Hepatic stellate cell (primary cell): ENCODE data around the gene NDE1.

Source experiments
- DNase-seq: peaks from one replicate; pipeline ENCODE4 v3.0.0; 2011; ENCODE audit warnings: low spot score

The NDE1 gene

DNA sequence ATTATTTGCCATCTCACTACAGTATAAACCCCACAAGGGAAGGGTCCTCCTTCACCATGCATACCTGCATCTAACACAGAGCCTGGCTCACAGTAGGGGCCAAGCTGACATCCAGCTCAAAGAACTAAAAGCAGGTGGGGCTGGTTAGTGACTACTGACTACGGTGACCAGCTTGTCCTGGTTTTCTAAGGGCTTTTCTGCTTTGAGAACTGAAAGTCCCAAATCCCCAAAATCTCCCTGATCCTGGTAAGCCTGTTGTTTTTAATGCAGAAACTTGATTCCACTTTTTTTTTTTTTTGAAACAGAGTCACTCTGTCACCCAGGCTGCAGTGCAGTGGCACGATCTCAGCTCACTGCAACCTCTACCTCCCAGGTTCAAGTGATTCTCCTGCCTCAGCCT is 89.4 kb downstream of the NDE1 start:
- DNase-seq: no peak

DNA sequence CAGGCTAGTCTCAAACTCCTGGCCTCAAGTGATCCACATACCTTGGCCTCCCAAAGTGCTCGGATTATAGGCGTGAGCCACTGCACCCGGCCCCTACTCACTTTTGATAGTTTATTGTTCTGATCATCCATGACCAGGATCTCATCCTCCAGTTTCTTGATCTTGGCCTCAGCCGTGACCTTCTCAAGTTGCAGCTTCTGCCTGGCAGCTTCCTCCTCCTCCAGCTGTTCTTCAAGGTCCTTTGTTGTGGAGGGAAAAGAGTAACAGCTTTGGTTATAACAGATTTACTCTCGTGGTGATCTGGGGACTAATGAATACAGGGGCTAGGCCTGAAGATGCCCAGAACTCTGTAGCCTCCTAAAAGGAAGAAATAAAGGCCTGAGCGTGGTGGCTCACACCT is 89.9 kb downstream of the NDE1 start:
- no peak for DNase-seq

DNA sequence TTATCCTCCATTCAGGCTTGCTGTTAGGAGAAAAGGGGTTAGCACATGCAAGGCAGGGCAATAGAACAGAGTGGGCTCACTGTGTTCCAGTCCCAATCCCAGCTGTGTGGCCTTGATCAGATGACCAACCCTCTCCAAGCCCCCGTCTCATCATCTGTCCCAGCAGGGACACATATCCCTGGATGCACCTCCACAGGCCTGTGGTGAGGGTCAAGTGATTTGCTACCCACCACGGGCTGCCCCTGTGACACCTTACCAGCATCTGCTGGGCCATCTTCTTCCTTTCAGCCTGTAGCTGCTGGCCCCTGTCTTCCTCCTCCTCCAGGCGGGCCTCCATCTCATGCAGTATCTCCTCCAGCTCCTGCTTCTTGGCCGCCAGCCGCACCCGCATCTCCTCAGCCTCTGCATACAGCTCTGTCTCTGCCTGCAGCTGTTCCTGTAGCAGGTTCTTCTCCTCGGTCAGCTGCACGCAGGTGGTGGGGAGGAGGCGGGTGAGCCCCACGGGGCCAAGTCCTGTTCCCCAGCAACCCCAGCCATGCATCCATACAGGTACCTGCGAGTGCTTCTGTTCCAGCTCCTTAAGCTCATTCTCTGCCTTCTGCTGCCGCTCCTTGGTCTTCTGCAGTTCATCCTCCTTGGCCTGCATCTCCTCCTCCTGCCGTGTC is 91.3 kb downstream of the NDE1 start:
- no peak for DNase-seq

DNA sequence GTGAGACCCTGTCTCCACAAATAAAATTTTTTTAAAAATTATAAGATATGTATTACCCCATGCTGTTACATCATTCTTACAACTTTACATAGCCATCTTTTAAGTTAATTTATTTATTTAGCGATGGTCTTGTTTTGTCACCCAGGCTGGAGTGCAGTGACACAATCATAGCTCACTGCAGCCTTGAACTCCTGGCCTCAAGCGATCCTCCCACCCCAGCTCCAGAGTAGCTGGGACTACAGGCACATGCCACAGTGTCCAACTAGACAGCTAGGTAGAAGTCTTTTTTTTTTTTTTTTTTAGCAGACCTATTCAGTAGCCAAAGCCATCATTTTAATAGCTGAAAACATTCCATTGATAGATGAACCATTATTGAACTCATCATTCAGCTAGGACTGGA is 92.7 kb downstream of the NDE1 start:
- no peak for DNase-seq

DNA sequence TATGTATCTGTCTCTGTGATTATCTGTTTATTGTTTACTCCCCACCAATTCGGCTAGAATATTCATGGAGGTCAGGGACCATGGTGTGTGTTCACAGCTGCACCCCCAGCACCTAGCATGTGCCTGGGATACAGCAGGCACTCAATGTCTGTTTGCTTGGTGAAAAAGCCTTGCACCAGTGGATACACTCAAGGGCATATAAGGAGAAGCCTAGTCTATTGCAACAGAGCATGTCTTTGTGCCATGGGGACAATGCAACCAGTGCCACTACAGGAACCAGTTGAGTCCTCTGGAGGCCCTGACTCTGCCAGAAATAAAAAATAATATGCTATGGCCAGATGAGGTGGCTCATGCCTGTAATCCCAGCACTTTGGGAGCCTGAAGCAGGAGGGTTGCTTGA is 93.6 kb downstream of the NDE1 start:
- DNase-seq: no peak

DNA sequence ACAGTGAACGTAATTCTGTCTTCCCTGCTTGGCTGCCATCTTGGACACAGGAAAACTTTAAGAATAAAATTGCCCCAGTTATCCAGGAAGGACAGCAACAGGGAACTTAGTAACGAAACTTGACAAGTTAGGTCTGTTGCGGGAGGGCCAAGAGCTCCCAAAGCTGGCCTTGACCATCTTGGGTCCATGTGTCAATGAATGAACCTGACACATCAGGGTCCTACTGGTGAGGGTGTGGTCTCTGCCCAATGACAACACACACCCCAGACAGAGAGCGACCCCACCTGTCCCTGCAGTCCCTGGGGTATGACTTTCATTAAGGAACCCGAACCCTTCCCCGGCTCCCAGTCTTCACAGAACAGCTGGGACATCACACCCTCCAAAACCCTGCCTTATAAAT is 96.3 kb downstream of the NDE1 start:
- no peak for DNase-seq

DNA sequence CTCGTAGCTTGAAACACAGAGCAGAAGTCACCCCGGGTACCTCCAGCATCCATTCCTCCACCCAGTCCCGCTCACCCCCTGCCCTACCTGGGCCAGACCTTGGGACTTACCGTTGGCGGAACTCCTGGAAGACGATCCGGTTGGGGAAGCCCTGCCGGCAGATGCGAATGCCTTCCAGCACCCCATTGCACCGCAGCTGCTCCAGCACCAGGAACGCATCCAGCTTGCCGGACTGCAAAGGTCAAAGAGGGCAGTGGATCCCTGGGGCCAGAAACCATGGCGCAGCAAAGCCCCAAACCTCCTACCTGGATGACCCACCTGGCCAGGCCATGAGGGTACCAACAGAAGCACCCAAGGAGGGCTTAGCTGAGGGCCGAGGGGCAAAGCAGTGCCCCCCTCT is 97.9 kb downstream of the NDE1 start:
- DNase-seq: no peak

DNA sequence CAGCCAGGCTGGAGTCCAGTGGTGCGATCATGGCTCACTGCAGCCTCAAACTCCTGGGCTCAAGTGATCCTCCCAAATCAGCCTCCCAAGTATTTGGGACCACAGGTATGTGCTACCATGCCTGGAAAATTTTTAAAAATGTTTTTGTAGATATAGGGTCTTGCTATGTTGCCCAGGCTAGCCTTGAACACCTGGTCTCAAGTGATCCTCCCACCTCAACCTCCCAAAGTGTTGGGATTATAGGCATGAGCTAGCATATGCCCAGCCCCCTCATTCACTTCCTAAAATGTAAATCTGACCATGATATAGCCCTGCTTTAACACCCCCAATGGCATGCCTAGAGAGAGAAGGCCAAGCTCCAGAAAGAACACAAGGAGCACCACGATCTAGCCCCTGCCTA is 98.6 kb downstream of the NDE1 start:
- DNase-seq: no peak

DNA sequence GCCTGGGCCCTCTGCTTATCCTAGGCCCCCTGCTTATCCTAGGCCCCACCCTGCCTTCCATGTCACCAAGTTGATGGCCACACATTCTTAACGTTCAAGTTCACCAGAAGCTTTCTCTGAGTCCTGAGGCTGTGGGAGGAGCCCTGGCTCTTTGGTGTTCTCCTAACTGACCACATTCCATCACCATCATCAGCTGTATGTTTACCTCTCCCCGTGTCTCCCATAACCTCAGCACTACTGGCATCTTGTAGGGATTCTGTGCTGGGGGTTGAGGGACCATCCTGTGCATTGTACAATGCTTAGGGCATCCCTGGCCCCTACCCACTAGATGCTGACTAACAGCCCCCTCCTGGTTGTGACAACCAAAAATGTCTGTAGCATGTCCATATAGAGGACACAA is 99.3 kb downstream of the NDE1 start:
- no peak for DNase-seq

DNA sequence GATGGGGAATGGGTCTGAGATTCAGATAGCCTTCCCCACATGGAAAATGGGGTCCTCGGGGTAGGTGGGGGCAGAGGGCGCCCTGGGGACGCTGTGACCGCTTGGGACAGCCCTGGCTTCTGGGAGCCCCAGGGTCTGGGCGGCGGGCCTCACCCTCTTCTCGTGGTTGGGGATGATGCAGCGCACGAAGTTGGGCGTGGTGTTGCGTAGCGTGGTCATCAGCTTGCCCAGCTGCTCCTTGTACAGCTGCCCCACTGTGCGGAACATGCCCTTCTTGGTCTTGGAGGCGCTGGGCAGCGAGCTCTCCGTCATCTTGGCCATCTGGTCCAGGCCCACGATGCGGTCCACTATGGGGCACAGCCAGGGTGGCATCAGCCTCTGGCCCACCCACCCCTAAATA is 99.9 kb downstream of the NDE1 start:
- DNase-seq: no peak

DNA sequence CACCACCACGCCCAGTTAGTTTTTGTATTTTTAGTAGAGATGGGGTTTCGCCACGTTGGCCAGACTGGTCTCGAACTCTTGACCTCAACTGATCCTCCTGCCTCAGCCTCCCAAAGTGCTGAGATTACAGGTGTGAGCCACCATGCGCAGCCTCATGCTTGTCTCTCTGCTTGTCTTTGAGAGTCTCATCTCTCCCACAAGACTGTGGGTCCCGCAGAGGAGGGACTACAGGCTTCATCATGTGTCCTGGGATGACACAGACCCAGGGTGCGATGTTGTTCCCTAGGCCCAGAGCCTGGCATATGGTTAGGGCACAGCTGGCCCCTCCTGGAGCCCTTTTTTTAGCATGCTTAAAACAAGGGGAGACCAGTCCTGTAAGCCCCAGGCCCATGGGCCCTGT is 101.9 kb downstream of the NDE1 start:
- no peak for DNase-seq

DNA sequence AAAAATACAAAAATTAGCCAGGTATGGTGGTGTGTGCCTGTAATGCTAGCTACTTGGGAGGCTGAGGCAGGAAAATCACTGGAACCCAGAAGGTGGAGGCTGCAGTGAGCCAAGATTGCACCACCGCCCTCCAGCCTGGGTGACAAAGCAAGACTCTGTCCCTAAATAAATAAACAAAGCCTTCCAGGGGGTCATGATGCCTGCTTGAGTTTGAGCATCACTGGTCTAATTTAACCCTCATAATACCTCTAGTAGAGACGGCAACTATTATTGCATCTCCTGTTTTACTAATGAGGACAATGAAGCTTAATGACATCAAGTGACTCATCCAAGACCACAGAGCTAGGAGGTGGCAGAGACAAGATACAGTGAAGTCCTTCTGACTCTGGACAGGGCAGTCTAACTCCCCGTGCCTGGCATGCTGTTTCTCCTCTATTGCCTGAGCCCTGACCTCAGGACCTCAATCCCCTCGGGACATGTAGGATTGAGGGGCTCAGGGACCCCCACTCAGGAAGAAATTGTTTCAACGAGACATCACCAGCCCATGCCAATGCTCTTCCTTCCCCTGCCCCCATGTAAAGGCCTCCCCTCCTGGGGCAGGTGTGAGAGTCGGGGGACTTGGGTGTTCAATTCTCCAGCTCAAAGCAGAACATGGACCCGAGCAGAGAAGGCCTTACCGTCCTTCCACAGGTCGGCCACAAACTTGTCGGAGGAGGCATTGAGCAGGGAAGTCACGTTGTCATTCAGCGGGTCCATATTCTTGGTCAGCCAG is 102.9 kb downstream of the NDE1 start:
- DNase-seq: no peak

DNA sequence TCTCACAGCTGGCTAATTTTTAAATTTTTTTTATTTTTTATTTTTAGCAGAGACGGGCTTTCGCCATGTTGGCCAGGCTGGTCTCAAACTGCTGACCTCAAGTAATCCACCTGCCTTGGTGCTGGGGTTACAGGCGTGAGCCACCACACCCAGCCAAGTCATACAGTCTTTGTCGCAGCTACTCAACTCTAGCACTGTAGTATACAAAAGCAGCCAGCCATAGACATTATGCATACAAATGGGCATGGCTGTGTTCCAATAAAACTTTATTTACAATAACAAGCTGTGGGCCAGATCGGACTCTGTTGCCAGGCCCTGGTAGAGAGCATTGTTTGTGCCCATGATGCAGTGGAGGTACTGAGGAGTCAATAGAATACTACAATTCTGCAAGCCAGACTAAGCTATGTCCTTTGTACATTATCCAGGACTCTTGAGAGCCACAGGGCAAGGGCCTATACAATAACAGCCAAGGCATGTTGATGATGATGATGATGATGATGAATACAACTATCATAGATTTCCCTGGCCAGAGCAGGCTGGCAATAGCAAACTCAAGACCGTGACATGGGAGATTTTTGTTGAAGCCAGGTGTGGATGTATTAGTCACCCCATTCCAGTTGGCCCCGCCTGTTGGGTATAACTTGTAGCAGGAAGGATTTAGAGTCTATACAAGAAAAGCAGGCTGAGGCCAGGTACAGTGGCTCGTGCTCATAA is 104.9 kb downstream of the NDE1 start:
- DNase-seq: no peak

DNA sequence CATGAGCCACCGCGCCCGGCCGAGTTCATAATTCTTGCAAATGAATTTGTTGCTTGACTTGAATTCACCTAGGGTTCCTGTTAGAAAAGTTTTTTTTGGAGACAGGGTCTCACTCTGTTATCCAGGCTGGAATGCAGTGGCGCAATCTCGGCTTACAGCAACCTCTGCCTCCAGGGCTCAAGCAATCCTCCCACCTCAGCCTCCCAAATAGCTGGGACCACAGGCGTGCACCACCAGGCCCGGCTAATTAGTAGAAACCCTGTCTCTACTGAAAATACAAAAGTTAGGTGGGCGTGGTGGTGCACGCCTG is 107.0 kb downstream of the NDE1 start:
- DNase-seq: no peak

DNA sequence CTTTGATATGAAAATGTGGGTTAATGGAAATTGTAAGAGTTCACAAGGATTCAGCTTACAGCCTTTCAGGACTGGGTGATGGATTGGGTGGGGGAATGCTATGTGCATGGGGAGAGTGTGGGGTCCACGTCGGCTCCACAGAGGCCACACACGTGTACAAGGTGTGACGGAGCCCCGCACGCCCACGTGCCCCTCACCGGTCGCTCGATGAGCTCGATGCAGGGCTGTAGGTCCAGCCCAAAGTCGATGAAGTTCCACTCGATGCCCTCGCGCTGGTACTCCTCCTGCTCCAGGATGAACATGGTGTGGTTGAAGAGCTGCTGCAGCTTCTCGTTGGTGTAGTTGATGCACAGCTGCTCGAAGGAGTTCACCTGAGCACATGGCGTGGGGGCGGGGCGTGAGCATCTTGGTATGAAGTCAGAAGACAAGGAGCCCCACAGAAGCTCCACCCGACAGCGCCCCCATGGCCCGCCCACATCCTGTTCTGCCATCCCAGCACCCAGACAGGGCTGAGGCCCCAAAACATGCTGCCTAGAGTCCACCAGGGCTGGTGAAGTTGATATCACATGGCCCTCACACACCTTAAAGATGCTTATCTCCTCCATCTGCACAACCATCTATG is 107.7 kb downstream of the NDE1 start:
- no peak for DNase-seq

DNA sequence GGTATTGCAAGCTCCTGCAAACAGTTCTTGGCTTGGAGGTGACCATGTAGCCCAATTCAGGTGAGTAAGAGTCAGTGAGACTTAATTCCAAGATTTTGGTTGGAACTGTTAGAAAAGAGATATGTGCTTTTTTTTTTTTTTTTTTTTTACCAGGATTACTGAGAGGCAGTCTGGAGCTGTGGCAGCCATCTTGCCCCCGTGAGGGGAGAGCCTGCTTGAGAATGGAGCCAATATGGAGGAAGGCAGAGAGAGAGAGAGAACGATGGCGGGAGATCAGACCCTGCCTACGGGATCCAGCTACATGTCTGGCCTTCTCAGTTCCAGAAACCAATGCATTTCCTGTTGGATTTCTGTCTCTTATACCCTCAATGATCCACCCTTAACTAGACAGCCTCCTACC is 109.0 kb downstream of the NDE1 start:
- no peak for DNase-seq

DNA sequence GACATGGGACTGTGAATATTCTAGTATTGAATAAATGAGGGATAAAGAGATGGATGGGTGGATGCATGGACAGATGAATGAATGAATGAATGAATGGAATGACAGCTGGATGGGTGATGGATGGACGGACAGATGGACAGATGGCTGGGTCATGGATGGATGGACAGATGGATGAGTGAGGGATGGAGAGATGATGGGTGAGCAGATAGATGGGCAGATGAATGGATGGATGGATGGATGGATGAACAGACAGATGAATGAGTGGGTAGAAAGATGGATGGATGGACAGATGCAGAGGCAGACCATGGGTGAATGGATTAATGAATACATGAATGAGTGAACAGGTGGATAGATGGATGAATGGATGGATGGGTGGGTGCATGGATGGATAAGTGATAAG is 110.1 kb downstream of the NDE1 start:
- no peak for DNase-seq

DNA sequence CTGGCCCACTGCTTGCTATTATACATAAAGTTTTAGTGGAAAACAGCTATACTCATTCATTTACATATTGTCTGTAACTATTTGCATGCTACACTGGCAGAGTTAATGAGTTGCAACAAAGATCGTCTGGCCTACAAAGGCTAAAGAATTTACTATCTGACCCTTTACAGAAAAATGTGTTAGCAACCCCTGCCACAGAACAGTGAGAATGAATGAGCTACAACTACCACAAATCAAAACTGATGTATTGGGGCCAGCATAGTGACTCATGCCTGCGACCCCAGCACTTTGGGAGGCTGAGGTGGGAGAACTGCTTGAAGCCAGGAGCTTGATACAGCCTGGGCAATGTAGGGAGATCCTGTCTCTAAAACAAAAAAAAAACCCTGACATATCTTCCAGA is 114.1 kb downstream of the NDE1 start:
- no peak for DNase-seq

DNA sequence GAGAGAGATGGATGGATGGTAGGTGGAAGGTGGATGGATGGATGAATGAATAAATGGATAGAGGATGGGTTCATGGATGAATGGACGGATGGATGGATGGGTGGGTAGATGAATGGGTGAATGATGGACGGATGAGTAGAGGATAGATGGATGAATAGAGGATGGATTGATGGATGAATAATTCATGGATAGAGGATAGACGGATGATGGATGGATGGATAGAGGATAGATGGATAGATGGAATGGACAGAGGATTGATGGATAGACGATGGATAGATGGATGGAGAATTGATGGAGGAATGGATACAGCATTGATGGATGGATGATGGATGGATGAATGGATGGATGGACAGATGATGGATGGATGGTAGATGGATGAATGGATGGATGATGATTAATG is 115.1 kb downstream of the NDE1 start:
- no peak for DNase-seq

DNA sequence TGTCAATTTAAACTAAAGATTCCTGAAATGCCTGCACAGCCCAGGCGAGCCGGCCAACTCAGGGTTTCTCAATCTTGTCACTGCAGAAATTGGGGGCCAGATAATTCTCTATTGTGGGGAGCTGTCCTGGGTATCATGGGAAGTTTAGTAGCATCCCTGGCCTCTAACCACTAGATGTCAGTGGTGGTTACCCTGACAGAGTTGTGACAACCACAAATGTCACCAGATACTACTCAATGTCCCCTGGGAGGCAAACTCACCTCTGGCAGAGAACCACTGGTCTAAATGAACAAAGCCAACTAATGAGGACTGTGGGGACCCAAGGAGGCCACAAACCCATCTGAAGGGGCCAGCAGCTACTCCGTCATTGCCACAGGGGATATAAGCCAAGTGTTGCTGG is 115.8 kb downstream of the NDE1 start:
- peak; percentile 49 for DNase-seq

DNA sequence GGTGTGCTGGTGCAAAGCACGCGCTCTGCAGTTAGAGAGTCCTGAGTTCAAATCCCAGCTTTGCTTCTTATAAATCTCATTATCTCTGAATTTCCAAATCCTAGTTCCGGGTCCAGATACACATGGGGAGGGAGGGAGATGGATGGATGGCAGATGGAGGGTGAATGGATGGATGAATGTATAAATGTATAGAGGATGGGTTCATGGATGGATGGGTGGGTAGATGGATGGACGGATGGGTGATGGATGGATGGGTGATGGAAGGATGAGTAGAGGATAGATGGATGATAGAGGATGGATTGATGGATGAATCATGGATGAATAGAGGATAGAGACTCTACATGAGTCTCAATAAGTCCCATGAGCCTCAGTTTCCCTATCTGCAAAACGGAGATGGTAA is 116.9 kb downstream of the NDE1 start:
- DNase-seq: no peak

DNA sequence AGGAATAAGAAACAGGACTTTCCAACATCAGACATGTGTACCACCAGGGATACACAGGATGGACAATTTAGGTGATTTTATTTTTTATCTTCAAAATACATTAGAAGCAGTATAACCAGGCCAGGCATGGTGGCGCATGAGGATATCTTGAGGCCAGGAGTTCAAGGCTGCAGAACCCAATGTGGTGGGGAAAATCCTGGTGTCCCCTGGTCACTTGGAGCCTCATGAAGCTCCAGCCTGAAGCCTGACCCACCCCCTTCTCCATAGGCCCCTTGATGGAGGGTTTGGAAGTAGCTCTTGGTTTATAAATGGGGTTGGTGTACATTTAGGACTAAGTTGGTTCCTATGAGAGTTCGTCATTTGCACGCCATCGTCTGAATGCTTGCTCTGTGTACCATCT is 118.2 kb downstream of the NDE1 start:
- no peak for DNase-seq

DNA sequence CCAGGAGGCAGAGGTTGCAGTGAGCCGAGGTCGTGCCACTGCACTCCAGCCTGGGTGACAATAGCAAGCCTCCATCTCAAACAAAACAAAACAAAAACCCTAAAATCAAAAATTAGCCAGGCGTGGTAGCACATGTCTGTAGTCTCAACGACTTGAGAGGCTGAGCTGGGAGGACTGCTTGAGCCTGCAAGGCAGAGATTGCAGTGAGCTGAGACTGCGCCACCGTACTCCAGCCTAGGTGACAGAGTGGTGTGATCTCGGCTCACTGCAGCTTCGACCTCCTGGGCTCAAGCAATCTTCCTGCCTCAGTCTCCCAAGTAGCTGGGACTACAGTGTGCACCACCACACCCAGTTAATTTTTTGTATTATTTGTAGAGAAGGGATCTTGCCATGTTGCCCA is 119.2 kb downstream of the NDE1 start:
- no peak for DNase-seq
